Loucy (cell line): ENCODE results near the gene GTSE1.

Experiments
- H2AFZ ChIP-seq: fragments of 200-600 bp; sonication (generic); 2 replicates; pipeline ENCODE4 v1.6.0; 2016; ENCODE audit warnings: antibody characterized with exemption, mild to moderate bottlenecking, low read length, moderate library complexity
- H3F3A ChIP-seq: fragments of 200-600 bp; 2 replicates; pipeline ENCODE4 v1.6.0; 2016; ENCODE audit warnings: antibody characterized with exemption, low read depth, mild to moderate bottlenecking
- H3K27me3 ChIP-seq: fragments of 200-600 bp; sonication (generic); 2 replicates; pipeline ENCODE4 v1.6.1; 2014; ENCODE audit warnings: low read length, mild to moderate bottlenecking; ENCODE audit not compliant: insufficient read depth, poor library complexity, severe bottlenecking
- H3K36me3 ChIP-seq: fragments of 200-600 bp; sonication (generic); 2 replicates; pipeline ENCODE4 v1.6.1; 2016; ENCODE audit warnings: low read length; ENCODE audit not compliant: insufficient read depth
- H3K4me1 ChIP-seq: fragments of 200-600 bp; sonication (generic); 2 replicates; pipeline ENCODE4 v1.5.1; 2014; ENCODE audit warnings: low read length, mild to moderate bottlenecking; ENCODE audit not compliant: insufficient read depth, poor library complexity, severe bottlenecking
- H3K4me2 ChIP-seq: fragments of 200-600 bp; sonication (generic); 2 replicates; pipeline ENCODE4 v1.6.0; 2014; ENCODE audit warnings: antibody characterized with exemption, low read length, low read depth, mild to moderate bottlenecking; ENCODE audit not compliant: poor library complexity, severe bottlenecking
- H3K4me3 ChIP-seq: fragments of 200-600 bp; sonication (generic); 2 replicates; pipeline ENCODE4 v1.5.1; 2014; ENCODE audit warnings: low read length, mild to moderate bottlenecking, mixed read lengths; ENCODE audit not compliant: poor library complexity, severe bottlenecking
- H3K79me2 ChIP-seq: fragments of 200-600 bp; sonication (generic); 2 replicates; pipeline ENCODE4 v1.6.1; 2014; ENCODE audit warnings: low read length; ENCODE audit not compliant: insufficient read depth
- H3K9ac ChIP-seq: fragments of 200-600 bp; sonication (generic); 2 replicates; pipeline ENCODE4 v1.6.0; 2014; ENCODE audit warnings: mild to moderate bottlenecking, low read depth, low read length, moderate library complexity; ENCODE audit not compliant: poor library complexity, severe bottlenecking
- H3K9me2 ChIP-seq: fragments of 200-600 bp; sonication (generic); replicated peaks from 2 replicates; pipeline ENCODE4 v1.6.1; 2016; ENCODE audit warnings: low read depth, low read length, mixed read lengths
- H3K9me3 ChIP-seq: fragments of 200-600 bp; sonication (generic); 2 replicates; pipeline ENCODE4 v1.6.1; 2014; ENCODE audit warnings: mild to moderate bottlenecking, antibody characterized with exemption, low read length, low read depth; ENCODE audit not compliant: insufficient read depth
- H4K20me1 ChIP-seq: fragments of 200-600 bp; sonication (generic); 2 replicates; pipeline ENCODE4 v1.6.0; 2014; ENCODE audit warnings: antibody characterized with exemption, low read length, mild to moderate bottlenecking; ENCODE audit not compliant: insufficient read depth, poor library complexity, severe bottlenecking
- CTCF ChIP-seq: fragments of 200-600 bp; sonication (generic); conservative IDR thresholded peaks from 2 replicates; pipeline ENCODE4 v1.5.1; 2014; ENCODE audit warnings: mild to moderate bottlenecking, antibody characterized with exemption, low read length
- EZH2phosphoT487 ChIP-seq: fragments of 200-600 bp; IDR thresholded peaks from 2 replicates; pipeline ENCODE4 v1.6.1; 2018; ENCODE audit warnings: antibody characterized with exemption, mild to moderate bottlenecking, moderate library complexity, borderline replicate concordance

GTSE1 gene

DNA sequence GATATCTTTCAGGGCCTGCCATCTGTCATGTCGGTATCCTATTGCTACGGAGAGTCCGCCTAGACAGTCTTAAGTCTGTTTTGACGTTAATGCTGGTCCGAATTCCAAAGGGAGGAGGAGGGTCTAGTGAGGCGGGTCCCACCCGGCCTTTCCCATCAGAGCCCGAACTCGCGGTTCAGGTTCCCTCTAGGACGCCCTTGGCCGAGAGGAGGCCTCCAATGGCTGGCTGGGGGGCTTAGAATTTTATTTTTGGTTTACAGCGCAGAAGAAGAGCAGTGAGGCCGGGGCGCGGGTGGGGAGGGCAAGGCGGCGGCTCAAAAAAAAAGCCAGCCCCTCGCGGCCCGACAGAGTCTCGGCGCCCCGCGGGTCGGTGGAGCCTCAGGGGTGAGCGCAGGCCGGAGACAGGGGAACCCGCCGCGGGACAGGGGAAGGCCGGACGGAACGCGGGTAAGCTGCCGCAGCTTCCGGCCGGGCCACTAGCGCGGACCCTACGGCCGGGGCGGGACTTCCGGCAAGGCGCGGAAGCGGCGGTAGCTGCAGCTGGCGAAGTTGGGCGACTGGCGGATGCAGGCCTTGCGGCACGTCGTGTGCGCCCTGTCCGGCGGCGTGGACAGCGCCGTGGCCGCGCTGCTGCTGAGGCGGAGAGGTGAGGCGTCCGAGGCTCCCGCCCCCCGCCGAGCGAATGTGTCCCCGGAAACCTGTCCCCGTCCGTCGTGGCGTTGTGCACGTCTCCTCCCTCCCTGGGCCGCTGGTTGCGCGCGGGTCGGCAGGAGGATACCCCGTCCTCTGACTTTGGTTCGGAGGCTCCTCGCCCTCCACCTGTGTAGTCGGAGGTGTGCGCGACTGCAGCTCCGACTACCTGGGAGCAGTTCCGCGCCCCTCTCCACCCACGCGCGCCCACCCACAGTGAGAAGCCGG lies 38.8 kb downstream of the GTSE1 start, which contains the start of gene TRMU:
TRMU (plus strand) TSS at position 514 of the 918 bp plus-strand sequence; CDS start at position 565, 51 bp downstream.
- Histone ChIP-seq H3K36me3 (peaks cover 54% of the 10 kb centered on the region; the same call in 1 of the 2 replicates), H3K9me3 (no peaks in the 10 kb centered on the region), H3K4me3 (peak within 1 kb of the TSS; percentile 92), H3K4me1 (peaks cover 25% of the 10 kb centered on the region), H3K27me3 (peaks cover 4% of the 10 kb centered on the region), H3F3A (peaks cover 4% of the 10 kb centered on the region), H3K9ac (peak within 1 kb of the TSS; percentile 90), H4K20me1 (peaks cover 18% of the 10 kb centered on the region), H3K9me2 (no peaks in the 10 kb centered on the region), H2AFZ (peak within 1 kb of the TSS; percentile 94), H3K79me2 (peaks cover 49% of the 10 kb centered on the region), H3K4me2 (peak within 1 kb of the TSS; percentile 97)
- TF ChIP-seq EZH2phosphoT487: no peak
- no peak for TF ChIP-seq CTCF

- peaks cover 49% of the 10 kb centered on the region for H3K79me2 ChIP-seq
- peak overlapping the region; percentile 94; the same call in 1 of the 2 replicates for H2AFZ ChIP-seq
- H3K4me2 ChIP-seq: peak overlapping the region; percentile 97
- H3K36me3 ChIP-seq: peaks cover 52% of the 10 kb centered on the region; the same call in 1 of the 2 replicates
- no peaks in the 10 kb centered on the region for H3K9me3 ChIP-seq
- peaks cover 4% of the 10 kb centered on the region for H3K27me3 ChIP-seq
- H3K4me3 ChIP-seq: peak overlapping the region; percentile 92
- peaks cover 25% of the 10 kb centered on the region for H3K4me1 ChIP-seq
- peak overlapping the region; percentile 90 for H3K9ac ChIP-seq
- no peaks in the 10 kb centered on the region for H3K9me2 ChIP-seq
- no peak for TF ChIP-seq EZH2phosphoT487
- TF ChIP-seq CTCF: no peak
- peaks cover 4% of the 10 kb centered on the region for H3F3A ChIP-seq
- peaks cover 18% of the 10 kb centered on the region for H4K20me1 ChIP-seq
These were observed 39.7 kb downstream of the GTSE1 start for GRCh38 chr22:46336119-46337078.

DNA sequence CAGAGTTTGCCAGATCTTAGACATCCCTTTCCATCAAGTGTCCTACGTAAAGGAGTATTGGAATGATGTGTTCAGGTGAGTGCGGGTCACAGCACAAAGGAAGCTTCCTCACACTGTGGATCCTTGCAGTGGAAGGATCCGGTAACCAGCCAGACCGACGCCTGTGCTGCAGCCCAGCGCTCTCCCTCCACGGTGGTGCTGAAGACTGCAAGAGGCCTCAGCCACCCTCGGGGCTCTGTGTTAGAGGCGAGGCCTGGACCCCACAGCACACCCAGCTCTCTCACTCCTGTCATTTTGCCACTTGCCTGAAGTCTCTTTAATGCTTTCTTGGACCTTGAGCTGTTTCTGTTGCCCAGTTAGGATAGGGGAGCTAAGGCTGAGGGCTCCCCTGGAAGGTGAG lies 41.2 kb downstream of the GTSE1 start:
- peaks cover 44% of the 10 kb centered on the region; the same call in 1 of the 2 replicates for H3K36me3 ChIP-seq
- H3K4me3 ChIP-seq: peak overlapping the region; percentile 92
- peaks cover 25% of the 10 kb centered on the region for H3K4me1 ChIP-seq
- peak overlapping the region; percentile 90 for H3K9ac ChIP-seq
- no peaks in the 10 kb centered on the region for H3K9me2 ChIP-seq
- no peaks in the 10 kb centered on the region for H3K9me3 ChIP-seq
- H3K27me3 ChIP-seq: peaks cover 4% of the 10 kb centered on the region
- peaks cover 4% of the 10 kb centered on the region for H3F3A ChIP-seq
- TF ChIP-seq EZH2phosphoT487 (no peak), CTCF (no peak)
- H3K79me2 ChIP-seq: peaks cover 58% of the 10 kb centered on the region
- no peak overlapping the region for H2AFZ ChIP-seq
- peak overlapping the region; percentile 97 for H3K4me2 ChIP-seq
- peaks cover 18% of the 10 kb centered on the region for H4K20me1 ChIP-seq
